Large intestine (tissue), 3 donors: ENCODE results near the gene ZNF681. TPM values are rescaled to one million over a fixed set of nuclear protein-coding genes. Genes with fewer than 3 reads are reported as not detected.

Experiments used
- DNase-seq, 2 donors: peaks; one replicate each; pipeline versions ENCODE4 v3.0.0 to v3.0.0-alpha.2; 2013
- H3K27ac ChIP-seq: one replicate; pipeline ENCODE4 v1.5.1; 2013; ENCODE audit warnings: low read length
- H3K27me3 ChIP-seq: 2 replicates; pipeline ENCODE4 v1.6.1; 2013; ENCODE audit warnings: low read length; ENCODE audit not compliant: control insufficient read depth, insufficient read depth
- H3K36me3 ChIP-seq: 2 replicates; pipeline ENCODE4 v1.6.1; 2013; ENCODE audit warnings: low read length; ENCODE audit not compliant: control insufficient read depth, insufficient read depth
- H3K4me1 ChIP-seq: one replicate; pipeline ENCODE4 v1.6.1; 2013; ENCODE audit warnings: low read length; ENCODE audit not compliant: control insufficient read depth, insufficient read depth
- H3K4me3 ChIP-seq: one replicate; pipeline ENCODE4 v1.5.1; 2013; ENCODE audit warnings: low read length
- H3K9me3 ChIP-seq: one replicate; pipeline ENCODE4 v1.6.1; 2013; ENCODE audit warnings: mild to moderate bottlenecking, low read depth, low read length, moderate library complexity; ENCODE audit not compliant: control insufficient read depth
- WGBS: methylation state at CpG from one replicate; pipeline ENCODE4 v1.1.5; 2013; ENCODE audit warnings: low lambda C conversion rate; ENCODE audit not compliant: insufficient coverage; 5-methylcytosine and 5-hydroxymethylcytosine counted together
- polyA plus RNA-seq: library from polyadenylated mRNA; unstranded; fragments of 120-200 nt; gene quantifications from one replicate; pipeline ENCODE4 v1.2.1, GENCODE V29; 2013

Gene ZNF681
- polyA plus RNA-seq, 1 donor: 5.1 TPM

GRCh38 chr19:23776507-23777205, 18.0 kb upstream of the ZNF681 start:
- Histone ChIP-seq H3K27ac (no peak overlapping the region), H3K36me3 (peaks cover 12% of the 10 kb centered on the region), H3K27me3 (no peaks in the 10 kb centered on the region), H3K4me1 (peaks cover 16% of the 10 kb centered on the region), H3K9me3 (no peaks in the 10 kb centered on the region), H3K4me3 (no peak overlapping the region)
- DNase-seq: no peak
- WGBS: no CpG with 5 or more reads among the region's 2 CpGs

DNA sequence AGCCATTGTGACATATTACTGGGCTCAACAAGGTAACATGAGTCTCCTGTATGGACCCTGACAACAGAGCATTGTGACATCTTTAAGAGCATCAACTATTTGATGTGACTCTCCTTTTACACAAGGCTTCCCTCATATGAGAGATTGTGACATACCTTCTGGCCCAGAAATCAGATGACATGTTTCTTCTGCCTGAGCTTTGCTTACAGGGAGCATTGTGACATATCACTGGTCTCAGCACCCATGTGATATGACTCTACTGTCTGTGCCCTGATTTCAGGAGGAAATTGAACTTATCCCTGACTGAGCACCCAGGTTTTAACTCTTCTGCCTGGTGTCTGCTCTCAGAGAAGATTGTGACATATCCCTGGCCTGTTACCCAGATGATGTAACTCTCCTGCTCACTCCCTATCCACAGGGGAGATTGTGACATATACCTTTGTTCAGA, 15.9 kb upstream of the ZNF681 start:
- H3K4me3 ChIP-seq: no peak overlapping the region
- peak; percentile 60 to 78 for DNase-seq
- H3K4me1 ChIP-seq: peaks cover 16% of the 10 kb centered on the region
- H3K9me3 ChIP-seq: no peaks in the 10 kb centered on the region
- H3K36me3 ChIP-seq: peaks cover 11% of the 10 kb centered on the region
- H3K27ac ChIP-seq: peak overlapping the region; percentile 60
- H3K27me3 ChIP-seq: no peaks in the 10 kb centered on the region

GRCh38 chr19:23774106-23774505, 15.4 kb upstream of the ZNF681 start:
- peak overlapping the region; percentile 60 for H3K27ac ChIP-seq
- H3K9me3 ChIP-seq: no peaks in the 10 kb centered on the region
- no peak for DNase-seq
- no peaks in the 10 kb centered on the region for H3K27me3 ChIP-seq
- WGBS: no CpG with 5 or more reads among the region's 4 CpGs
- peaks cover 16% of the 10 kb centered on the region for H3K4me1 ChIP-seq
- H3K4me3 ChIP-seq: no peak overlapping the region
- H3K36me3 ChIP-seq: peaks cover 9% of the 10 kb centered on the region

- DNase-seq: no peak
- Histone ChIP-seq H3K36me3 (peaks cover 9% of the 10 kb centered on the region), H3K27ac (peak overlapping the region; percentile 66), H3K4me3 (no peak overlapping the region), H3K27me3 (no peaks in the 10 kb centered on the region), H3K4me1 (peaks cover 16% of the 10 kb centered on the region), H3K9me3 (no peaks in the 10 kb centered on the region)
- no CpG with 5 or more reads among the region's 2 CpGs for WGBS
Observed at GRCh38 chr19:23772675-23773063, 14.0 kb upstream of the ZNF681 start.

DNA sequence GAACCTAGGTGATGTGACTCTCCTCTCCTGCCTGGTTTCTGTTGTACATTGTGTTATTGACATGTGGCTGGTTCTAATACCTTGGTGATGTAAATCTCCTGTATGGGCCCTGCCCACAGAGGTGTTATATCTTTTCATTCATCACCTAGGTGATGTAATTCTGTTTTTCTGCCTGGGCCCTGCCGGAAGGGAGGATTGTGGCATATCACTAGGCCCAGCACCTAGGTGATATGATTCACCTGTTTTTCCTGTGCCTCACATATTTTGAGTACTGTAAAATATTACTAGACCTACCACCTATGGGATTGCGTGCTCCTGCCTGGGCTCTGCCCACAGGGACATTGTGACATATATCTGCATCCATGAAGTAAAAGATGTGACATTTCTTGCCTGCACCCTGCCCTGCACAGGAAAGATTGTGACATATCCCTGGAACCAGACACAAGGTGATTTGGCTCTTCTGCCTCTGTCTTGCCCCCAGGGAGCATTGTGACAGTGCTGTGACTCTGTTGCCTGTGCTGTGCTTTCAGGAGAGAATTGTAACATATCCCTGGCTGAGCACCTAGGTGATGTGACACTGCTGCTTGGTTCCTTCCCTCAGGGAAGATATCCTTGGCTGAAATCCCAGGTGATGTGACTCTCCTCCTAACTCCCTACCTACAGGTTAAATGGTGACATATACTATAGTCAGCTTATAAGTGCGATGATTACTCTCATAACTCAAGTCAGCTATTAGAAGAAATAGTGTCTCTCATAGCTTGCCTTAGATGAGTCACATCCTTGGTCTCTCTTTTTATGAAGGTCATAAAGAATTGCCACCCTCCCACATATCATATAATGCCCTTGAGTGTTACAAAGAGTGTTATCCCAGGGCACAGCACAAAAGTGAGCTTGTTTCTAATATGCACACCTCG, 13.3 kb upstream of the ZNF681 start:
- peak; percentile 45 to 72 for DNase-seq
- Histone ChIP-seq H3K27me3 (no peaks in the 10 kb centered on the region), H3K4me1 (peaks cover 16% of the 10 kb centered on the region), H3K4me3 (no peak overlapping the region), H3K9me3 (no peaks in the 10 kb centered on the region), H3K36me3 (peaks cover 9% of the 10 kb centered on the region), H3K27ac (peak overlapping the region; percentile 74)
- no CpG with 5 or more reads among the region's 4 CpGs for WGBS

DNA sequence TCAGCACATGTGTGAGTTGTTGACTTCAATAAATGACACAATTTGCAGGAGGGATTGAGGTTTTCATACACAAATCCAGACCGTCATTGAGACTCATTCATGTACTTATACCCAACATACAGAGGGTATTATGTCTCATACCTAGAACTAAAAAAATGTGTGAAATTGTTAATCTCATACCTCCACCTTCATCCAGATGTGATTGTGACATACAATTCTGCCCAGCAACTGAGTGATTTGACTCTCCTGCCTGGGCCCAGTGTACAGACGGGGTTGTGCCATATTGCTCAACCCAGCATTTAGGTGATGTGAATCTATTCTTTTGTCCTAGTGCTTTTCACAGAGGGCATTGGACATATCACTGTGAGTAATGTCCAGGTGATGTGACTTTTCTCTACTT, 12.6 kb upstream of the ZNF681 start:
- Histone ChIP-seq H3K4me1 (peaks cover 16% of the 10 kb centered on the region), H3K9me3 (no peaks in the 10 kb centered on the region), H3K4me3 (no peak overlapping the region), H3K27me3 (no peaks in the 10 kb centered on the region), H3K27ac (peak overlapping the region; percentile 74), H3K36me3 (peaks cover 5% of the 10 kb centered on the region)
- DNase-seq: no peak
- WGBS: no CpG with 5 or more reads among the region's 2 CpGs

- Histone ChIP-seq H3K27me3 (no peaks in the 10 kb centered on the region), H3K36me3 (peaks cover 2% of the 10 kb centered on the region), H3K4me3 (no peak overlapping the region), H3K27ac (no peak overlapping the region), H3K4me1 (peaks cover 16% of the 10 kb centered on the region), H3K9me3 (no peaks in the 10 kb centered on the region)
- DNase-seq: no peak
- no CpG with 5 or more reads among the region's 1 CpG for WGBS
Observed at GRCh38 chr19:23770672-23771250, 12.1 kb upstream of the ZNF681 start.

DNA sequence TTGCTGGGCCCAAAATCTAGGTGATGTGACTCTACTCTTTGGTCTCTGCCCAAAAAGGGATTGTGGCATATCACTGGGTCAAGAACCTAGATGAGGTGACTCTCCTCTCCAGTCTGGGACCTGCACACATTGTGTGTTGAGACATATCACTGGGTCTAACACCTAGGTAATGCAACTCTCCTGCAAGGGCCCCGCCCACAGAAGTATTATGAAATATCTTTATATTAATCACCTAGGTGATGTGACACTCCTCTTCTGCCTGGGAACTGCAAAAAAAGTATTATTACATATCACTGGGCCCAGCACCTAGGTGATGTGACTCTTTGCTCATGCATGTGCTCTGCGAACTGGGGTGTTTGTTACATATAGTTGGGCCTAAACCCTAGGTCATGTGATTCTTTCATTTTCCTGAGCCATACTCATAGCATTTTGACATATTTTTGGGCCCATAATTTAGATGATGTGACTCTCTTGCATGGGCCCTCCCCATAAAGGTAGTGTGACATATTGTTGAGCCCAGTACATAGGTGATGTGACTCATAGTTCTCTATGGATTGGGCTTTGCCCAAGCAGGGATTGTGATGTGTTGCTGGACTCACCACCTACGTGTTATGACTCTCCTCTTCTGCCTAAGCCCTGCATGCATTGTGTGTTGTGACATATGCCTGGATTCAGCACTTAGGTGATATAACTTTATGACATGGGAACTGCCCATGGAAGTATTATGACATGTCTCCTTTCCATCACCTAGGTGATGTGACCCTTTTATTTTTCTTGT, 11.2 kb upstream of the ZNF681 start:
- Histone ChIP-seq H3K9me3 (no peaks in the 10 kb centered on the region), H3K4me3 (no peak overlapping the region), H3K27ac (no peak overlapping the region), H3K4me1 (peaks cover 10% of the 10 kb centered on the region), H3K36me3 (peaks cover 2% of the 10 kb centered on the region), H3K27me3 (no peaks in the 10 kb centered on the region)
- DNase-seq: no peak
- WGBS: no CpG with 5 or more reads among the region's 3 CpGs

DNA sequence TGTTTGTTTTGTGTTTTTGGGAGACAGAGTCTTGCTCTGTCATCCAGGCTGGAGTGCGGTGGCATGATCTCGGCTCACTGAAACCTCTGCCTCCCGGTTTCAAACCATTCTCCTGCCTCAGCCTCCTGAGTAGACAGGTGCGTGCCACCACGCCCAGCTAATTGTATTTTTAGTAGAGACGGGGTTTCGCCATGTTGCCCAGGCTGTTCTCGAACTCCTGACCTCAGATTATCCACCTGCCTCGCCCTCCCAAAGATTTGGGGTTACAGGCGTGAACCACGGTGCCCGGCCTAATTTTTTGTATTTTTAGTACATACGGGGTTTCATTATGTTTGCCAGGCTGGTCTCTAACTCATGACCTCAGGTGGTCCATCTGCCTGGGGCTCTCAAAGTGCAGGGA, 8.3 kb upstream of the ZNF681 start:
- Histone ChIP-seq H3K4me1 (peaks cover 3% of the 10 kb centered on the region), H3K9me3 (no peaks in the 10 kb centered on the region), H3K27ac (no peak overlapping the region), H3K4me3 (no peak overlapping the region), H3K27me3 (no peaks in the 10 kb centered on the region), H3K36me3 (peaks cover 2% of the 10 kb centered on the region)
- DNase-seq: no peak
- WGBS: no CpG with 5 or more reads among the region's 13 CpGs

GRCh38 chr19:23764781-23765180, 6.1 kb upstream of the ZNF681 start:
- H3K27ac ChIP-seq: no peak overlapping the region
- DNase-seq: no peak
- H3K4me3 ChIP-seq: no peak overlapping the region
- WGBS: 100% methylated on average over 1 of the region's 3 CpGs
- H3K4me1 ChIP-seq: no peaks in the 10 kb centered on the region
- no peaks in the 10 kb centered on the region for H3K9me3 ChIP-seq
- H3K36me3 ChIP-seq: no peaks in the 10 kb centered on the region
- H3K27me3 ChIP-seq: no peaks in the 10 kb centered on the region
